HG02840 (cell line): Measurements from ENCODE around the gene ATP5ME.
"Not testable (repeated sequence)": the region's sequence is repeated elsewhere in the genome, so short reads cannot be mapped to it uniquely, and the experiment has no call there.

Source experiments
- ATAC-seq: cut with Tn5 transposase; IDR thresholded peaks from one replicate; pipeline ENCODE4 v1.9.1; 2021; ENCODE audit warnings: mild to moderate bottlenecking, moderate library complexity, moderate number of reproducible peaks; ENCODE audit not compliant: unreplicated experiment, low FRiP score

Gene ATP5ME

DNA sequence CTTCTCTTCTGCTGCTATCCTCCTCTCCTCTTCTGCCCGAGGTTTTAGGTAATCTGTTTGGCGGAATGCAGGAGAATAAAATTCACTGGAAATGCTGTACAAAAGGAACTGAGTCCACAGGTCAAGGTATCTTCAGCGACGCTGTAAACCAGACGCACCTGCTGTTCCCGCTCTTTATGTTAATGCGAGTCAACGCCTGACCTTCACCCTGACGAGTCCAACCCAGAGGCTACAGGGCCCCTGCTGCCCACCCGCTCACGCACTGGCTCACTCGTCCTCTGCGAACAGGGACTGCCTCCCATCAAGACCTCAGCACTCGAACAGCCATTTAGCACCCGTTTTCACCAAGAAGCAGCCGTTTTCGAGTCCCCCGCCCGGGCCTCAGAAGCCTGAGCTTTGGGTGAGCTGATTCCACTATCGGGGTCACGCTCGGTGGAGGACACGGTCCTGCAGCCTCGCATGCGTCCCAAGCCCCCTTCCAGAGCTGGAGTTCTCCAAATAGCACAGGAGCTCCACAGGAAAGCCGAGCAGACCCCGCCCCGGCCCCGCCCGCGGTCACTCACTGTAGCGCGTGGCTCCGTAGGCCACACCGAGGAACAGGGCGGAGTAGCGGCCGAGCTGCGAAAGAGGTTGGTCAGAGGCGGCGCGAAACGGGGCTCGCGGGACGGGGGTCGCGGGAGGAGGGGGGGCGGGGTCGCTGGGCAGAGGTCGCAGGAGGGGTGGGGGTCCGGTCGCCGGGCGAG, 556 bp downstream of the ATP5ME start:
- no peak for ATAC-seq

GRCh38 chr4:671769-672168, 2.3 kb downstream of the ATP5ME start:
- ATAC-seq, result no peak

GRCh38 chr4:669806-670559, 4.1 kb downstream of the ATP5ME start:
- not testable (repeated sequence) for ATAC-seq

- ATAC-seq, result not testable (repeated sequence)
Measured at GRCh38 chr4:668219-668618, 5.9 kb downstream of the ATP5ME start.

- no peak for ATAC-seq
Measured at GRCh38 chr4:667545-667925, 6.5 kb downstream of the ATP5ME start.

- ATAC-seq, result no peak
Measured at GRCh38 chr4:666822-667544, 7.1 kb downstream of the ATP5ME start.

DNA sequence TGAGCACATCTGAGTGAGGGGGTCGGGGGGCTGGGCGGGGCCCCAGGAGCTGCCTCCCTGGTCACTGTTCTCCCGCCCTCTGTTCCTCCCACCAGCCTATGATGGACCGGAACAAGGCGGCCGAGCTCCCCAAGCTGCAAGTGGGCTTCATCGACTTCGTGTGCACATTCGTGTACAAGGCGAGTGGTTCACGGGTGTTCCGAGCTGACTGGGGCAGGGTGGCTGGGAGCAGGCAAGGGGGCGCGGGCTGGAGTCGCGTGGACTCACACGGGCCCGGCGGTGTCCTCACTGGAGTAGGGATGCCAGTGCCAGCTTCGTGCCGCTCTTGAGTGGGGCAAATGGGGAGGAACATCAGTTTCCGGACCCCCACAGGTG, 7.7 kb downstream of the ATP5ME start:
- no peak for ATAC-seq

DNA sequence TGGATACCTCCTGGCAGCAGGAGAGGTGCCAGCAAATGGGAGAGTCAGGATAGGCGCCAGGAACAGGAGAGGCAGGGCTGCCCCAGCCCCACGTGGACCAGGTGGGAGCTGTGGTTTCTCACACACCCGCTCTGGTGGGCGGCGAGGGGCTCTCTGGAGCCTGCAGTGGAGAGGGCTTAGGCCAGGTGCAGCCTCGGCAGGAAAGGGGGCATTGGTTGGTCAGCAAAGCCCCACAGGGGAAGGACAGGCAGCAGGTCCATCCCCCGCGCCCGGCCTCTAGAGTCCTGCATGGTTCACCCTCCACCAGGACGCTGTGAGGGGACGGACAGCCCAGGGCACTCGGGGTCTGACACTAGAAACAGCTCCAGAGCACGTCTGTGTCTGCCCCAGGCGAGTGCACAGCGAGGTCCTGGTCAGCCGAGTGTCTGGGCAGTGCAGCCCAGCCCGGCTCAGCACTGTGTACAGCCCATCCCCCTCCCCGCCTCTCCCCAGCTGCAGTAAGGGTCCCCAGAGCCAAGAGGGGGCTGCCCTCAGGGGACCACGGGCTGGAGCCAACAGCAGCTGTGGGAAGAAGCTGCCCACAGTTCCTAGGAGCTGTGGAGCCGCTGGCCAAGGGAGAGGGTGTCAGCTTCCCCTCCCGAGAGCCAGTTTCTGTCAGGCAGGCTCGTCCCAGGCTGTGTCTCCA, 8.2 kb downstream of the ATP5ME start:
- no peak for ATAC-seq

GRCh38 chr4:665381-665750, 8.7 kb downstream of the ATP5ME start:
- ATAC-seq, result no peak

- ATAC-seq, result no peak
Measured at GRCh38 chr4:664713-665231, 9.3 kb downstream of the ATP5ME start.

GRCh38 chr4:663438-664428, 10.3 kb downstream of the ATP5ME start:
- ATAC-seq, result no peak

DNA sequence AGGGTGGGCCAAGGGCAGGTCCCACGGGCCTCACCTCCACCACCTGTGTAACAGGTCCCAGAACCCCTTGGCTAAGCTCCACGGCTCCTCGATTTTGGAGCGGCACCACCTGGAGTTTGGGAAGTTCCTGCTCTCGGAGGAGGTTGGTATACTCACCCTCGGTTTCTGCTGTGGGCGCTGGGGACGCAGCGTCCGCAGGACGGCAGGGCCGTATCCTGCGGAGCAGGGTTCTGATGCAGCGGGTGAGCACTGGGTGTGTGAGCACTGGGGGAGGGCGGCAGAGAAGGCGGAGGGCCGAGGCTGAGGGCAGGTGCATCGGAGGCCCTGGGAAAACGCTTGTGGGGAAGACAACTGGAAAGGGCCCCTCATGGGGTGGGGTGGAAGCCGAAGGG, 11.0 kb downstream of the ATP5ME start:
- no peak for ATAC-seq

- no peak for ATAC-seq
Measured at GRCh38 chr4:661881-662761, 12.0 kb downstream of the ATP5ME start.

- no peak for ATAC-seq
Measured at GRCh38 chr4:661231-661630, 12.8 kb downstream of the ATP5ME start.

- ATAC-seq, result no peak
Measured at GRCh38 chr4:660401-660800, 13.7 kb downstream of the ATP5ME start.

DNA sequence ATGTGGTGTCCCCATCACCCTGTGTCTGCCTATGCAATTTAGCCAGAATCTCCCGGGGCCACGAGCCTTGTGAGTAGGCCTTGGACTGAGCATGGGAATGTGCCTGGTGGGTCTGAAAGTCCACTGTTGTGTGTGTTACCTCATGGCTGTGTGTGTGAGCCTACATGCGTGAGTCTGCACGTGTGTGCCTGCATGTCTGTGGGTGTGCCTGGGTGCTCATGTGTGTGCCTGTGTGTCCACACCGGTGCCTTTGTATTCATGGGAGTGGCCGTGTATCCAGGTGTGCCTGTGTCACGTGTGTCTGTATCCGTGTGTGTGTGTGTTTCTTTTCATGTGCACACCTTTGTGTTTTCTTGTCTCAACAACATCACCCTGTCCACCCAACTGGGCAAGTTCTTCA, 14.2 kb downstream of the ATP5ME start:
- ATAC-seq, result no peak

DNA sequence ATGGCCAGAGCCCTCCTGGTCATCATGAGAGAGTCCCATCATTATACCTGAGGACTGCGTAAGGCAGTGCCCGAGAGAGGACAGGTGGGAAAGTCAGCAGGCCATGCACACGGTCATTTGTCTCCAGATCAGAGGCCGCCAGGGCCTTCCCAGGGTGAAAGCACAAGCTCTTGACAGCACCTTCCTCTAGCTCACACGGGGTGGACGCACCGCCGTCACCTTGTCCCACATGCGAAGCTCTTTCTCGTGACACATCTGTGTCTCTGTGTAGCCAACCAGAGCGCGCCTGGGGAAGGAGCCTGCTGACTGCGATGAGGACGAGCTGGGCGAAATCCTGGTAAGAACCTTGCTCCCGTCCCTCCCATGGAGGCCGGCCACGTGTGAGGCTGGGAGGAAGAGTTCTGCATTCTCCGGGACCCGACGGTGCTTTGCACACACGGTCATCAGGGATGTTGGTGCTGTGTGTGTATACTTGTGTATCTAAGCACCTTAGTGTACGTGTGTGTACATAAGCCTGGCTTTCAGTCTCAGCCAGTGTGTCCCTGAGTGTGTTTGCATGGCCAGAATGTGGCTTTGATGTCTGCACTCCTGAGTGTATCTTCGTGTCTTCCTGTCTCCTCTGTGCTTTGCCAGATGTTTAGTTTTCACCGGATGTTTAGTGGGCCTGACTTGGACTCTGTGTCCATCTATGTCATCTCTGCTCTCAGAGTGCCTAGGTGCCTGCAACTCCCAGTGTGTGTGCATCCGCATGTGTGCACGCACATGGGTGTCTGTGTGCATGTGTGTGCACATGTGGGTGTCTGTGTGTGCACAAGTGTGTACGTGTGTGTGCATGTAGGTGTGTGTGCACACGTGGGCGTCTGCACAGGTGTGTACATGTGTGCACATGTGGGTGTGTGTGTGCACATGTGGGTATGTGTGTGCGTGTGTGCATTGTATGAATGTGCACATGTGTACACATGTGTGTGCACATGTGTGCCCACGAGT, 15.1 kb downstream of the ATP5ME start:
- no peak for ATAC-seq
